ENCODE results near the gene AGAP6. TPM values are rescaled to one million over a fixed set of nuclear protein-coding genes. Genes with fewer than 3 reads are reported as not detected.
"Not testable (repeated sequence)": the region's sequence is repeated elsewhere in the genome, so short reads cannot be mapped to it uniquely, and the experiment has no call there.

Gene AGAP6
- total RNA-seq, 2 experiments from 2014 or later, result 15.9 to 17.1 TPM

GRCh38 chr10:49987207-49987606 is 999 bp upstream of the AGAP6 start:
- H3K36me3 ChIP-seq (ENCODE audit: insufficient read depth, low read length); H3K27ac ChIP-seq (ENCODE audit: low read depth, low read length, poor library complexity, severe bottlenecking); H3K9me2 ChIP-seq (ENCODE audit: insufficient read depth, low read length); H3K4me2 ChIP-seq (ENCODE audit: low read length); CTCF ChIA-PET (ENCODE audit: unreplicated experiment); POLR2A ChIA-PET; H3K4me3 ChIP-seq (ENCODE audit: low read depth, low read length, poor library complexity, severe bottlenecking); H3K9me3 ChIP-seq (ENCODE audit: low read length); DNase-seq (ENCODE audit: low spot score); H4K20me1 ChIP-seq (ENCODE audit: insufficient read depth, low read length); H3K79me2 ChIP-seq (ENCODE audit: insufficient read depth, low read depth, low read length); H3K4me1 ChIP-seq (ENCODE audit: insufficient read depth, low read length, poor library complexity, severe bottlenecking); BruUV-seq (replicated peaks); intact Hi-C loops (cut with micrococcal nuclease; ENCODE audit: unreplicated experiment); H2AFZ ChIP-seq (ENCODE audit: low read length): not testable (repeated sequence)

GRCh38 chr10:49995321-49995720 is 7.1 kb downstream of the AGAP6 start:
- H3K9me3 ChIP-seq (ENCODE audit: low read length); BruUV-seq (replicated peaks); H3K9me2 ChIP-seq (ENCODE audit: insufficient read depth, low read length); DNase-seq (ENCODE audit: low spot score); H3K27ac ChIP-seq (ENCODE audit: low read depth, low read length, poor library complexity, severe bottlenecking); H3K36me3 ChIP-seq (ENCODE audit: insufficient read depth, low read length); H3K4me1 ChIP-seq (ENCODE audit: insufficient read depth, low read length, poor library complexity, severe bottlenecking); H2AFZ ChIP-seq (ENCODE audit: low read length); H3K79me2 ChIP-seq (ENCODE audit: insufficient read depth, low read depth, low read length); H4K20me1 ChIP-seq (ENCODE audit: insufficient read depth, low read length); CTCF ChIA-PET (ENCODE audit: unreplicated experiment); POLR2A ChIA-PET; H3K4me3 ChIP-seq (ENCODE audit: low read depth, low read length, poor library complexity, severe bottlenecking); H3K4me2 ChIP-seq (ENCODE audit: low read length); intact Hi-C loops (cut with micrococcal nuclease; ENCODE audit: unreplicated experiment): not testable (repeated sequence)

- H3K4me2 ChIP-seq (ENCODE audit: low read length), result not testable (repeated sequence)
Observed at GRCh38 chr10:50014024-50014423, 25.8 kb downstream of the AGAP6 start.

GRCh38 chr10:50015596-50016220 is 27.5 kb downstream of the AGAP6 start:
- H3K79me2 ChIP-seq (ENCODE audit: insufficient read depth, low read depth, low read length); H4K20me1 ChIP-seq (ENCODE audit: insufficient read depth, low read length); H3K4me2 ChIP-seq (ENCODE audit: low read length); H3K36me3 ChIP-seq (ENCODE audit: insufficient read depth, low read length); H3K9me3 ChIP-seq (ENCODE audit: low read length); DNase-seq (ENCODE audit: low spot score); H2AFZ ChIP-seq (ENCODE audit: low read length); H3K4me1 ChIP-seq (ENCODE audit: insufficient read depth, low read length, poor library complexity, severe bottlenecking); H3K27ac ChIP-seq (ENCODE audit: low read depth, low read length, poor library complexity, severe bottlenecking); H3K4me3 ChIP-seq (ENCODE audit: low read depth, low read length, poor library complexity, severe bottlenecking); BruUV-seq (replicated peaks); CTCF ChIA-PET (ENCODE audit: unreplicated experiment); intact Hi-C loops (cut with micrococcal nuclease; ENCODE audit: unreplicated experiment); H3K9me2 ChIP-seq (ENCODE audit: insufficient read depth, low read length); POLR2A ChIA-PET: not testable (repeated sequence)

More at GRCh38 chr10:50014024-50014423, 25.8 kb downstream of the AGAP6 start:
- H3K4me1 ChIP-seq (ENCODE audit: insufficient read depth, low read length, poor library complexity, severe bottlenecking); DNase-seq (ENCODE audit: low spot score); H3K27ac ChIP-seq (ENCODE audit: low read depth, low read length, poor library complexity, severe bottlenecking); BruUV-seq (replicated peaks); intact Hi-C loops (cut with micrococcal nuclease; ENCODE audit: unreplicated experiment); H3K9me2 ChIP-seq (ENCODE audit: insufficient read depth, low read length); H2AFZ ChIP-seq (ENCODE audit: low read length); CTCF ChIA-PET (ENCODE audit: unreplicated experiment); H3K36me3 ChIP-seq (ENCODE audit: insufficient read depth, low read length); H3K9me3 ChIP-seq (ENCODE audit: low read length); H3K4me3 ChIP-seq (ENCODE audit: low read depth, low read length, poor library complexity, severe bottlenecking); H3K79me2 ChIP-seq (ENCODE audit: insufficient read depth, low read depth, low read length); POLR2A ChIA-PET; H4K20me1 ChIP-seq (ENCODE audit: insufficient read depth, low read length): not testable (repeated sequence)

GRCh38 chr10:50016926-50017325 is 28.7 kb downstream of the AGAP6 start:
- DNase-seq (ENCODE audit: low spot score); H3K79me2 ChIP-seq (ENCODE audit: insufficient read depth, low read depth, low read length); POLR2A ChIA-PET; intact Hi-C loops (cut with micrococcal nuclease; ENCODE audit: unreplicated experiment); BruUV-seq (replicated peaks); H3K9me3 ChIP-seq (ENCODE audit: low read length); H3K4me1 ChIP-seq (ENCODE audit: insufficient read depth, low read length, poor library complexity, severe bottlenecking); H2AFZ ChIP-seq (ENCODE audit: low read length); H3K4me2 ChIP-seq (ENCODE audit: low read length); H3K36me3 ChIP-seq (ENCODE audit: insufficient read depth, low read length); H3K27ac ChIP-seq (ENCODE audit: low read depth, low read length, poor library complexity, severe bottlenecking); CTCF ChIA-PET (ENCODE audit: unreplicated experiment); H3K4me3 ChIP-seq (ENCODE audit: low read depth, low read length, poor library complexity, severe bottlenecking); H3K9me2 ChIP-seq (ENCODE audit: insufficient read depth, low read length); H4K20me1 ChIP-seq (ENCODE audit: insufficient read depth, low read length): not testable (repeated sequence)

- H3K27ac ChIP-seq (ENCODE audit: low read depth, low read length, poor library complexity, severe bottlenecking); CTCF ChIA-PET (ENCODE audit: unreplicated experiment); H3K4me3 ChIP-seq (ENCODE audit: low read depth, low read length, poor library complexity, severe bottlenecking); H3K36me3 ChIP-seq (ENCODE audit: insufficient read depth, low read length); DNase-seq (ENCODE audit: low spot score); H3K79me2 ChIP-seq (ENCODE audit: insufficient read depth, low read depth, low read length); H3K4me2 ChIP-seq (ENCODE audit: low read length); H3K9me2 ChIP-seq (ENCODE audit: insufficient read depth, low read length); POLR2A ChIA-PET; BruUV-seq (replicated peaks); H3K4me1 ChIP-seq (ENCODE audit: insufficient read depth, low read length, poor library complexity, severe bottlenecking); H2AFZ ChIP-seq (ENCODE audit: low read length); H3K9me3 ChIP-seq (ENCODE audit: low read length); H4K20me1 ChIP-seq (ENCODE audit: insufficient read depth, low read length); intact Hi-C loops (cut with micrococcal nuclease; ENCODE audit: unreplicated experiment): not testable (repeated sequence)
Observed at GRCh38 chr10:50017646-50018045, 29.4 kb downstream of the AGAP6 start.

GRCh38 chr10:50019279-50019678 is 31.1 kb downstream of the AGAP6 start:
- DNase-seq (ENCODE audit: low spot score); H4K20me1 ChIP-seq (ENCODE audit: insufficient read depth, low read length); H3K9me2 ChIP-seq (ENCODE audit: insufficient read depth, low read length); H2AFZ ChIP-seq (ENCODE audit: low read length); intact Hi-C loops (cut with micrococcal nuclease; ENCODE audit: unreplicated experiment); H3K4me3 ChIP-seq (ENCODE audit: low read depth, low read length, poor library complexity, severe bottlenecking); H3K79me2 ChIP-seq (ENCODE audit: insufficient read depth, low read depth, low read length); POLR2A ChIA-PET; CTCF ChIA-PET (ENCODE audit: unreplicated experiment); H3K36me3 ChIP-seq (ENCODE audit: insufficient read depth, low read length); H3K9me3 ChIP-seq (ENCODE audit: low read length); H3K4me2 ChIP-seq (ENCODE audit: low read length); BruUV-seq (replicated peaks); H3K27ac ChIP-seq (ENCODE audit: low read depth, low read length, poor library complexity, severe bottlenecking); H3K4me1 ChIP-seq (ENCODE audit: insufficient read depth, low read length, poor library complexity, severe bottlenecking): not testable (repeated sequence)

Data from OCI-LY7 (cell line).